ENCODE measurements around the gene ZFP3. TPM values are rescaled to one million over a fixed set of nuclear protein-coding genes. Genes with fewer than 3 reads are reported as not detected.
"Not testable (repeated sequence)": the region's sequence is repeated elsewhere in the genome, so short reads cannot be mapped to it uniquely, and the experiment has no call there.

ZFP3 gene
- total and polyA plus RNA-seq, 7 experiments from 2014 or later, result 1.4 to 14.8 (median 3.7) TPM

GRCh38 chr17:5068236-5068635, 10.0 kb upstream of the ZFP3 start:
- DNase-seq (no peak), ATAC-seq (no peak)
- ChIA-PET CTCF (interaction anchor here (1.2 kb wide), 1 partner anchor 38 kb away, joined by 3 read pairs; no protein-coding TSS in a partner anchor), POLR2A (interaction anchor here (1.3 kb wide), 1 partner anchor 21 kb away, joined by 3 read pairs; no protein-coding TSS in a partner anchor)
- no peaks in the 10 kb centered on the region for H3K36me3 ChIP-seq (ENCODE audit: control insufficient read depth in 2 of 3, insufficient read depth in 3 of 3, low read length in 3 of 3)
- no peaks in the 10 kb centered on the region for H3K9me3 Mint-ChIP-seq
- no peak overlapping the region for H3K4me3 ChIP-seq (ENCODE audit: low read length)
- no peaks in the 10 kb centered on the region for H3K9me3 ChIP-seq (ENCODE audit: control insufficient read depth in 2 of 3, low read length in 3 of 3)
- H3K36me3 Mint-ChIP-seq, result peaks cover 0 to 7% (median 0%) of the 10 kb centered on the region in 5 donors
- no peak overlapping the region for H3K4me3 Mint-ChIP-seq
- peak overlapping the region in 1 of 9 donors; percentile 44 for H3K27ac Mint-ChIP-seq
- peaks cover 0 to 2% (median 1%) of the 10 kb centered on the region in 7 donors for H3K4me1 Mint-ChIP-seq
- H3K4me1 ChIP-seq (ENCODE audit: control insufficient read depth in 2 of 2, insufficient read depth in 2 of 2, low read length in 2 of 2), result no peaks in the 10 kb centered on the region
- H3K27me3 Mint-ChIP-seq, result no peaks in the 10 kb centered on the region
- H3K27ac ChIP-seq (ENCODE audit: low read depth, low read length), result no peak overlapping the region
- intact Hi-C loops (cut with micrococcal nuclease), result no loop called here
- no peaks in the 10 kb centered on the region for H3K27me3 ChIP-seq (ENCODE audit: control insufficient read depth in 2 of 2, insufficient read depth in 2 of 2, low read length in 2 of 2)

DNA sequence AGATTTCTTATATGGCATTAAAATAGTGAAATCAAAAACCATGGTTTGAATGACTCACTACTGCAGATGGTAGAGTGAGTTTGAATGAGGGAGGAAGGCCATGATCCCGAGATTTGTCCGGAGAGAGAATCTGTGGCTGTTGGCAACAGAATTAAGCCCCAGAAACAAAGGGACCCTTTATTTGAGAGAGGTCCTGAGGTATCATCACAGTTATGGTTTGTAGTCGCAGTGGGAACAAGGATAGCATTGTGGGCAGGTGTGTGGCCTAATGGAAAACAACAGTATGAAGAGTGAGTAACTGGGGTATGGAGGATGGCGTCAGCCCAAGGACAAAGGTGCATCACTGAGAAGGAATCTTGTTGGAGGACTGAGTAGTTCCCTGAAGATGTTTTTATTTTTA, 8.5 kb upstream of the ZFP3 start:
- peaks cover 0 to 2% (median 0%) of the 10 kb centered on the region in 5 donors for H3K27me3 Mint-ChIP-seq
- DNase-seq (no peak), ATAC-seq (no peak)
- ChIA-PET POLR2A (no interaction called here), CTCF (no interaction called here)
- H3K27ac Mint-ChIP-seq, result no peak overlapping the region
- Histone ChIP-seq H3K36me3 (ENCODE audit: control insufficient read depth in 2 of 3, insufficient read depth in 3 of 3, low read length in 3 of 3) (no peaks in the 10 kb centered on the region), H3K4me1 (ENCODE audit: control insufficient read depth in 2 of 2, insufficient read depth in 2 of 2, low read length in 2 of 2) (no peaks in the 10 kb centered on the region), H3K4me3 (ENCODE audit: low read length) (no peak overlapping the region), H3K27ac (ENCODE audit: low read depth, low read length) (no peak overlapping the region), H3K27me3 (ENCODE audit: control insufficient read depth in 2 of 2, insufficient read depth in 2 of 2, low read length in 2 of 2) (no peaks in the 10 kb centered on the region), H3K9me3 (ENCODE audit: control insufficient read depth in 2 of 3, low read length in 3 of 3) (no peaks in the 10 kb centered on the region)
- H3K4me3 Mint-ChIP-seq, result no peak overlapping the region
- H3K36me3 Mint-ChIP-seq, result peaks cover 0 to 7% (median 0%) of the 10 kb centered on the region in 5 donors
- intact Hi-C loops (cut with micrococcal nuclease), result loop anchor here in 1 of 2 donors (10.0 kb wide), 1 partner anchor 515 kb away; the partner anchor contains the start of gene MYBBP1A
- H3K9me3 Mint-ChIP-seq, result no peaks in the 10 kb centered on the region
- peaks cover 0 to 2% (median 0%) of the 10 kb centered on the region in 7 donors for H3K4me1 Mint-ChIP-seq

GRCh38 chr17:5075472-5075871, 2.8 kb upstream of the ZFP3 start:
- H3K9me3 Mint-ChIP-seq; H3K4me3 ChIP-seq (ENCODE audit: low read length); H3K9me3 ChIP-seq (ENCODE audit: control insufficient read depth in 2 of 3, low read length in 3 of 3); POLR2A ChIA-PET; H3K27ac Mint-ChIP-seq; H3K27me3 Mint-ChIP-seq; H3K36me3 ChIP-seq (ENCODE audit: control insufficient read depth in 2 of 3, insufficient read depth in 3 of 3, low read length in 3 of 3); ATAC-seq; DNase-seq; CTCF ChIA-PET; H3K27me3 ChIP-seq (ENCODE audit: control insufficient read depth in 2 of 2, insufficient read depth in 2 of 2, low read length in 2 of 2); H3K27ac ChIP-seq (ENCODE audit: low read depth, low read length): not testable (repeated sequence)
- H3K4me3 Mint-ChIP-seq, result peak overlapping the region in 1 of 10 donors; percentile 16
- H3K4me1 Mint-ChIP-seq, result peaks cover 12 to 25% (median 24%) of the 10 kb centered on the region in 7 donors
- peaks cover 13 to 15% of the 10 kb centered on the region in 2 donors for H3K4me1 ChIP-seq (ENCODE audit: control insufficient read depth in 2 of 2, insufficient read depth in 2 of 2, low read length in 2 of 2)
- H3K36me3 Mint-ChIP-seq, result peaks cover 0 to 19% (median 0%) of the 10 kb centered on the region in 5 donors
- intact Hi-C loops (cut with micrococcal nuclease), result loop anchor here in 1 of 2 donors (10.0 kb wide), 1 partner anchor 521 kb away; the partner anchor contains the start of gene MYBBP1A

- H3K27me3 Mint-ChIP-seq; H3K4me3 ChIP-seq (ENCODE audit: low read length): not testable (repeated sequence)
Observed at GRCh38 chr17:5077275-5077674, 992 bp upstream of the ZFP3 start.

GRCh38 chr17:5077781-5078105, 524 bp upstream of the ZFP3 start:
- H3K4me3 ChIP-seq (ENCODE audit: low read length), result peak overlapping the region; percentile 81
- no peaks in the 10 kb centered on the region for H3K27me3 ChIP-seq (ENCODE audit: control insufficient read depth in 2 of 2, insufficient read depth in 2 of 2, low read length in 2 of 2)
- H3K9me3 Mint-ChIP-seq, result peaks cover 0 to 13% (median under 1%) of the 10 kb centered on the region in 11 donors
- H3K4me3 Mint-ChIP-seq, result peak overlapping the region; percentile 89 to 98 (median 95)
- ChIA-PET CTCF (interaction anchor here (0.6 kb wide), 1 partner anchor 307 kb away, joined by 6 read pairs; no protein-coding TSS in a partner anchor), POLR2A (interaction anchor here (1.1 to 1.7 kb wide), 4 partner anchors 47 to 129 kb away, joined by 4 to 6 read pairs (median 5); partner anchors contain the start of genes CAMTA2 and PFN1)
- peaks cover 0 to 2% (median 0%) of the 10 kb centered on the region in 5 donors for H3K27me3 Mint-ChIP-seq
- intact Hi-C loops (cut with micrococcal nuclease), result loop anchor here (1.0 to 10.0 kb wide), 4 partner anchors 25 to 523 kb away; partner anchors contain the start of genes MYBBP1A (in 1 of the 2), ZNF232 (in 1 of the 2) and ZNF594 (in 1 of the 2)
- H3K4me1 Mint-ChIP-seq, result peaks cover 12 to 37% (median 35%) of the 10 kb centered on the region in 7 donors
- peak overlapping the region; percentile 81 for H3K27ac ChIP-seq (ENCODE audit: low read depth, low read length)
- ATAC-seq (no peak), DNase-seq (no peak)
- H3K4me1 ChIP-seq (ENCODE audit: control insufficient read depth in 2 of 2, insufficient read depth in 2 of 2, low read length in 2 of 2), result peaks cover 13 to 15% of the 10 kb centered on the region in 2 donors
- peaks cover 0 to 12% (median 0%) of the 10 kb centered on the region in 3 experiments for H3K36me3 ChIP-seq (ENCODE audit: control insufficient read depth in 2 of 3, insufficient read depth in 3 of 3, low read length in 3 of 3)
- H3K27ac Mint-ChIP-seq, result peak overlapping the region; percentile 87 to 96 (median 94)
- H3K36me3 Mint-ChIP-seq, result peaks cover 2 to 29% (median 11%) of the 10 kb centered on the region in 5 donors
- no peaks in the 10 kb centered on the region for H3K9me3 ChIP-seq (ENCODE audit: control insufficient read depth in 2 of 3, low read length in 3 of 3)

More at GRCh38 chr17:5077275-5077674, 992 bp upstream of the ZFP3 start:
- DNase-seq; H3K36me3 ChIP-seq (ENCODE audit: control insufficient read depth in 2 of 3, insufficient read depth in 3 of 3, low read length in 3 of 3); ATAC-seq; H3K27ac ChIP-seq (ENCODE audit: low read depth, low read length); H3K27me3 ChIP-seq (ENCODE audit: control insufficient read depth in 2 of 2, insufficient read depth in 2 of 2, low read length in 2 of 2); CTCF ChIA-PET; H3K9me3 ChIP-seq (ENCODE audit: control insufficient read depth in 2 of 3, low read length in 3 of 3): not testable (repeated sequence)
- peaks cover 13 to 15% of the 10 kb centered on the region in 2 donors for H3K4me1 ChIP-seq (ENCODE audit: control insufficient read depth in 2 of 2, insufficient read depth in 2 of 2, low read length in 2 of 2)
- Mint-ChIP-seq H3K27ac (peak overlapping the region in 7 of 9 donors; percentile 87 to 96 (median 94)), H3K4me3 (peak overlapping the region; percentile 89 to 98 (median 95)), H3K36me3 (peaks cover 0 to 27% (median 7%) of the 10 kb centered on the region in 5 donors), H3K4me1 (peaks cover 12 to 35% (median 33%) of the 10 kb centered on the region in 7 donors), H3K9me3 (peaks cover 0 to 11% (median 0%) of the 10 kb centered on the region in 11 donors)
- POLR2A ChIA-PET, result interaction anchor here (0.7 to 1.3 kb wide), 3 partner anchors 33 to 105 kb away, joined by 3 to 4 read pairs (median 4); no protein-coding TSS in a partner anchor
- intact Hi-C loops (cut with micrococcal nuclease), result loop anchor here in 1 of 2 donors (10.0 kb wide), 1 partner anchor 522 kb away; the partner anchor contains the start of gene MYBBP1A

DNA sequence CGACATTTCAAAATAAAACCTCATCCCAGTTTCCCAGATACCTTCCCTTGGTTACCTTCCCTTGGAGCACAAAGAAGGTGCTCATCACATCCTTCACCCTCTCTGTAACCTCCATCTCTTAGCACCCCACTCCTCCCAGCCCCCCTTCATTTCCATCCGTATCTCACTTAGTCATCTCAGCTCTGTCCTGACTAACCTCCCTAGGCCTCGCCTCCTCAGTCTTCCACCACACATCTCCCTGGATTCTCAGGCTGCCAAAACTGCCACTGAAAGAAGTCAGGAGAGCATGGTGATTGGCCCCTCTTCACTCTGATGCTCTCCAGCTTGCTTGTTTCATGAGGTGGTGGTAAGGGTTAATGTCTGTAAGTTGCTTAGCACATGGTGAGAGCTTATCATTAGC, 2.3 kb downstream of the ZFP3 start:
- peaks cover 4 to 26% (median 15%) of the 10 kb centered on the region in 11 donors for H3K9me3 Mint-ChIP-seq
- ATAC-seq (no peak), DNase-seq (no peak)
- peaks cover 0 to 19% (median 0%) of the 10 kb centered on the region in 3 experiments for H3K36me3 ChIP-seq (ENCODE audit: control insufficient read depth in 2 of 3, insufficient read depth in 3 of 3, low read length in 3 of 3)
- intact Hi-C loops (cut with micrococcal nuclease), result no loop called here
- H3K27me3 Mint-ChIP-seq, result no peaks in the 10 kb centered on the region
- peaks cover 12 to 46% (median 35%) of the 10 kb centered on the region in 7 donors for H3K4me1 Mint-ChIP-seq
- H3K4me3 ChIP-seq (ENCODE audit: low read length), result no peak overlapping the region
- peaks cover 11 to 48% (median 32%) of the 10 kb centered on the region in 5 donors for H3K36me3 Mint-ChIP-seq
- ChIA-PET POLR2A (interaction anchor here (0.6 to 0.9 kb wide), 3 partner anchors 132 to 202 kb away, joined by 3 read pairs; no protein-coding TSS in a partner anchor), CTCF (interaction anchor here (0.6 kb wide), 1 partner anchor 13 kb away, joined by 3 read pairs; no protein-coding TSS in a partner anchor)
- peak overlapping the region in 2 of 9 donors; percentile 70 to 87 for H3K27ac Mint-ChIP-seq
- peak overlapping the region in 4 of 10 donors; percentile 2 to 70 (median 48) for H3K4me3 Mint-ChIP-seq
- H3K4me1 ChIP-seq (ENCODE audit: control insufficient read depth in 2 of 2, insufficient read depth in 2 of 2, low read length in 2 of 2), result peaks cover 13 to 15% of the 10 kb centered on the region in 2 donors
- H3K27ac ChIP-seq (ENCODE audit: low read depth, low read length), result no peak overlapping the region
- no peaks in the 10 kb centered on the region for H3K27me3 ChIP-seq (ENCODE audit: control insufficient read depth in 2 of 2, insufficient read depth in 2 of 2, low read length in 2 of 2)
- H3K9me3 ChIP-seq (ENCODE audit: control insufficient read depth in 2 of 3, low read length in 3 of 3), result peaks cover 0 to 2% (median 0%) of the 10 kb centered on the region in 3 experiments
